Vagina (tissue), 2 donors: ENCODE results near the gene SFXN3. TPM values are rescaled to one million over a fixed set of nuclear protein-coding genes. Genes with fewer than 3 reads are reported as not detected.

Experiments used
- DNase-seq, 2 donors: peaks; one replicate each; pipeline ENCODE4 v3.0.0-alpha.2; 2017; ENCODE audit errors: extremely low spot score in 2 of 2
- H3K27ac ChIP-seq: fragments of 200-600 bp; sonication (generic); one replicate; pipeline ENCODE4 v1.5.1; 2019
- H3K27me3 ChIP-seq: fragments of 200-600 bp; sonication (generic); one replicate; pipeline ENCODE4 v1.5.1; 2019
- H3K36me3 ChIP-seq, 2 donors: fragments of 200-600 bp; sonication (generic); one replicate each; pipeline ENCODE4 v1.5.1; 2017 to 2019
- H3K4me1 ChIP-seq: fragments of 200-600 bp; sonication (generic); one replicate; pipeline ENCODE4 v1.5.1; 2019
- H3K4me3 ChIP-seq, 2 donors: fragments of 200-600 bp; sonication (generic); 1 replicate in 1 of 2; 2 replicates in 1 of 2; pipeline ENCODE4 v1.5.1; 2016 to 2019
- H3K9me3 ChIP-seq: fragments of 200-600 bp; sonication (generic); one replicate; pipeline ENCODE4 v1.5.1; 2019
- CTCF ChIP-seq, 3 experiments: fragments of 450-650 bp in 2 of 3; fragments of 200-600 bp in 1 of 3; sonication (generic) in 1 of 3; IDR thresholded peaks; one replicate each; pipeline ENCODE4 v1.5.1; 2017 to 2019; ENCODE audit warnings: antibody characterized with exemption in 3 of 3, mild to moderate bottlenecking in 2 of 3, moderate library complexity in 2 of 3
- POLR2A ChIP-seq, 2 donors: fragments of 450-650 bp; IDR thresholded peaks; one replicate each; pipeline ENCODE4 v1.6.1; 2017; ENCODE audit warnings: antibody characterized with exemption in 2 of 2, mild to moderate bottlenecking in 2 of 2, moderate library complexity in 2 of 2
- POLR2AphosphoS5 ChIP-seq, 2 donors: sonication (generic); formaldehyde crosslinking; IDR thresholded peaks; one replicate each; pipeline ENCODE4 v1.9.0; 2017; ENCODE audit warnings: antibody characterized with exemption in 2 of 2, mild to moderate bottlenecking in 2 of 2, low read depth in 1 of 2; ENCODE audit not compliant: insufficient read depth in 1 of 2
- intact Hi-C: fragments of 100-400 bp; cut with DNase I; formaldehyde crosslinking; loops from one replicate; pipeline ENCODE4 v1.15.1; 2023
- total RNA-seq: library from RNA; depleted of rRNA; stranded (reverse); fragments of >200 nt; gene quantifications from one replicate; pipeline ENCODE4 v1.2.3, GENCODE V29; 2016

SFXN3 gene
- total RNA-seq, 1 donor from 2014 or later = 95.0 TPM

- Histone ChIP-seq H3K4me1 (peaks cover 44% of the 10 kb centered on the region), H3K27me3 (no peaks in the 10 kb centered on the region), H3K36me3 (peaks cover 2 to 36% of the 10 kb centered on the region in 2 donors), H3K4me3 (no peak overlapping the region), H3K27ac (no peak overlapping the region), H3K9me3 (no peaks in the 10 kb centered on the region)
- DNase-seq = no peak
- intact Hi-C loops = no loop called here
- no peak for TF ChIP-seq POLR2A (IDR thresholded peaks at IDR 0.05)
- no peak for TF ChIP-seq CTCF (IDR thresholded peaks at IDR 0.05)
- no peak for TF ChIP-seq POLR2AphosphoS5 (IDR thresholded peaks at IDR 0.05; ENCODE audit: insufficient read depth in 1 of 2, low read depth in 1 of 2)
Observed at GRCh38 chr10:101003639-101004206, 27.3 kb upstream of the SFXN3 start.

- Histone ChIP-seq H3K27ac (no peak overlapping the region), H3K36me3 (peaks cover 2 to 36% of the 10 kb centered on the region in 2 donors), H3K9me3 (no peaks in the 10 kb centered on the region), H3K27me3 (no peaks in the 10 kb centered on the region), H3K4me1 (peaks cover 39% of the 10 kb centered on the region), H3K4me3 (no peak overlapping the region)
- intact Hi-C loops = no loop called here
- no peak for TF ChIP-seq CTCF (IDR thresholded peaks at IDR 0.05)
- no peak for TF ChIP-seq POLR2AphosphoS5 (IDR thresholded peaks at IDR 0.05; ENCODE audit: insufficient read depth in 1 of 2, low read depth in 1 of 2)
- TF ChIP-seq POLR2A (IDR thresholded peaks at IDR 0.05) = no peak
- no peak for DNase-seq
Observed at GRCh38 chr10:101005361-101005760, 25.7 kb upstream of the SFXN3 start.

- Histone ChIP-seq H3K27ac (no peak overlapping the region), H3K4me3 (no peak overlapping the region), H3K9me3 (no peaks in the 10 kb centered on the region), H3K27me3 (no peaks in the 10 kb centered on the region), H3K4me1 (peaks cover 32% of the 10 kb centered on the region), H3K36me3 (peaks cover 2 to 36% of the 10 kb centered on the region in 2 donors)
- no peak for TF ChIP-seq POLR2AphosphoS5 (IDR thresholded peaks at IDR 0.05; ENCODE audit: insufficient read depth in 1 of 2, low read depth in 1 of 2)
- no peak for TF ChIP-seq CTCF (IDR thresholded peaks at IDR 0.05)
- TF ChIP-seq POLR2A (IDR thresholded peaks at IDR 0.05) = no peak
- DNase-seq = no peak
- intact Hi-C loops = no loop called here
Observed at GRCh38 chr10:101005869-101006567, 25.0 kb upstream of the SFXN3 start.

- TF ChIP-seq POLR2AphosphoS5 (IDR thresholded peaks at IDR 0.05; ENCODE audit: insufficient read depth in 1 of 2, low read depth in 1 of 2) (no peak), POLR2A (IDR thresholded peaks at IDR 0.05) (no peak), CTCF (IDR thresholded peaks at IDR 0.05) (no peak)
Observed at GRCh38 chr10:101006593-101007098, 24.4 kb upstream of the SFXN3 start.

More at GRCh38 chr10:101006593-101007098, 24.4 kb upstream of the SFXN3 start:
- Histone ChIP-seq H3K36me3 (peaks cover 2 to 36% of the 10 kb centered on the region in 2 donors), H3K4me3 (no peak overlapping the region), H3K27ac (no peak overlapping the region), H3K4me1 (peaks cover 26% of the 10 kb centered on the region), H3K27me3 (no peaks in the 10 kb centered on the region), H3K9me3 (no peaks in the 10 kb centered on the region)
- DNase-seq = no peak
- intact Hi-C loops = no loop called here
